Progenitor cell of endocrine pancreas (in vitro differentiated cells): ENCODE measurements around the gene RGSL1. TPM values are rescaled to one million over a fixed set of nuclear protein-coding genes. Genes with fewer than 3 reads are reported as not detected.

Experiments used
- DNase-seq: peaks from one replicate; pipeline ENCODE4 v3.0.0; 2021; ENCODE audit warnings: low spot score; ENCODE audit not compliant: unreplicated experiment
- H3K27ac Mint-ChIP-seq: 2 replicates; pipeline ENCODE4 v1.8.0; 2021; ENCODE audit warnings: mild to moderate bottlenecking, moderate library complexity, mixed read lengths
- H3K27me3 Mint-ChIP-seq: 2 replicates; pipeline ENCODE4 v1.8.0; 2021; ENCODE audit warnings: mixed read lengths
- H3K36me3 Mint-ChIP-seq: 2 replicates; pipeline ENCODE4 v1.8.0; 2022; ENCODE audit warnings: mixed read lengths; ENCODE audit not compliant: insufficient read depth
- H3K4me1 Mint-ChIP-seq: 2 replicates; pipeline ENCODE4 v1.8.0; 2021; ENCODE audit warnings: low read depth, mixed read lengths
- H3K4me3 Mint-ChIP-seq: 2 replicates; pipeline ENCODE4 v1.8.0; 2021; ENCODE audit warnings: low read depth, mild to moderate bottlenecking, moderate library complexity, mixed read lengths
- H3K9me3 Mint-ChIP-seq: 2 replicates; pipeline ENCODE4 v1.8.0; 2021; ENCODE audit warnings: low read depth, mixed read lengths
- CTCF ChIP-seq: fragments of 200-600 bp; sonication (generic); IDR thresholded peaks from one replicate; pipeline ENCODE4 v1.5.0; 2021; ENCODE audit warnings: antibody characterized with exemption, mild to moderate bottlenecking; ENCODE audit not compliant: unreplicated experiment
- total RNA-seq: library from RNA; stranded (reverse); gene quantifications from 2 replicates; pipeline ENCODE4 v1.2.1, GENCODE V29; 2021

RGSL1 gene
- total RNA-seq, 1 donor from 2014 or later: not detected

- TF ChIP-seq CTCF: no peak
- DNase-seq: no peak
- H3K36me3 Mint-ChIP-seq: no peaks in the 10 kb centered on the region
- peaks cover 8% of the 10 kb centered on the region for H3K27me3 Mint-ChIP-seq
- H3K4me1 Mint-ChIP-seq: no peaks in the 10 kb centered on the region
- no peak overlapping the region for H3K4me3 Mint-ChIP-seq
- H3K27ac Mint-ChIP-seq: no peak overlapping the region
- H3K9me3 Mint-ChIP-seq: peaks cover 3% of the 10 kb centered on the region
These were observed 111.5 kb downstream of the RGSL1 start for GRCh38 chr1:182561456-182561855.

GRCh38 chr1:182563095-182563494 is 113.1 kb downstream of the RGSL1 start:
- peaks cover 8% of the 10 kb centered on the region for H3K27me3 Mint-ChIP-seq
- no peak overlapping the region for H3K4me3 Mint-ChIP-seq
- no peak overlapping the region for H3K27ac Mint-ChIP-seq
- H3K36me3 Mint-ChIP-seq: no peaks in the 10 kb centered on the region
- DNase-seq: no peak
- H3K9me3 Mint-ChIP-seq: peaks cover 3% of the 10 kb centered on the region
- H3K4me1 Mint-ChIP-seq: no peaks in the 10 kb centered on the region
- no peak for TF ChIP-seq CTCF

- peaks cover 3% of the 10 kb centered on the region for H3K9me3 Mint-ChIP-seq
- no peak overlapping the region for H3K4me3 Mint-ChIP-seq
- no peaks in the 10 kb centered on the region for H3K36me3 Mint-ChIP-seq
- H3K27me3 Mint-ChIP-seq: peaks cover 6% of the 10 kb centered on the region
- H3K4me1 Mint-ChIP-seq: no peaks in the 10 kb centered on the region
- no peak overlapping the region for H3K27ac Mint-ChIP-seq
- DNase-seq: no peak
- no peak for TF ChIP-seq CTCF
These were observed 114.6 kb downstream of the RGSL1 start for GRCh38 chr1:182564406-182565004.

DNA sequence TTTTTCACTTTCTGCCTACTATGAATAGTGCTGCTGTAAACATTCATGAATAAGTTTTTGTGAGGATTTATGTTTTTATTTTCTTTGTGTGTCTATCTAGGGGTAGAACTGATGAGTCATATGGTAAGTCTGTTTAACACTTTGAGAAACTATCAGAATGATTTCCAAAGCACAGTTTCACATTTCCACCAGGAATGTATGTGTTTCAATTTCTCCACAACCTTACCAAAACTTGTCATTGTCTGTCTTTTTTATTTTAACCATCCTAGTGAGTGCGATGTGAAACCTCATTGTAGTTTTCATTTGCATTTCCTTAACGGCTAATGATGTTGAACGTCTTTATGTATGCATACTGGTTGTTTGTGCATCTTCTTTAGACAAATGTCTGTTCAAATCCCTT is 115.6 kb downstream of the RGSL1 start:
- no peak for TF ChIP-seq CTCF
- peaks cover 3% of the 10 kb centered on the region for H3K27me3 Mint-ChIP-seq
- no peak overlapping the region for H3K4me3 Mint-ChIP-seq
- peaks cover 3% of the 10 kb centered on the region for H3K9me3 Mint-ChIP-seq
- H3K36me3 Mint-ChIP-seq: no peaks in the 10 kb centered on the region
- H3K4me1 Mint-ChIP-seq: no peaks in the 10 kb centered on the region
- no peak overlapping the region for H3K27ac Mint-ChIP-seq
- no peak for DNase-seq

GRCh38 chr1:182567629-182568028 is 117.7 kb downstream of the RGSL1 start:
- no peak for DNase-seq
- Mint-ChIP-seq H3K4me3 (no peak overlapping the region), H3K9me3 (peaks cover 3% of the 10 kb centered on the region), H3K27me3 (no peaks in the 10 kb centered on the region), H3K27ac (no peak overlapping the region), H3K36me3 (no peaks in the 10 kb centered on the region), H3K4me1 (no peaks in the 10 kb centered on the region)
- TF ChIP-seq CTCF: no peak
